GM18951 (cell line): ENCODE results near the gene EPS15.
"Not testable (repeated sequence)": the region's sequence is repeated elsewhere in the genome, so short reads cannot be mapped to it uniquely, and the experiment has no call there.

Experiments
- POLR2A ChIP-seq: IDR thresholded peaks from 4 replicates; pipeline ENCODE4 v1.6.1; 2011; ENCODE audit warnings: mild to moderate bottlenecking; ENCODE audit not compliant: insufficient read length, insufficient read depth; ENCODE audit errors: extremely low read depth
- in situ Hi-C: fragments of 300-500 bp; cut with MboI; formaldehyde crosslinking; loops from one replicate; pipeline ENCODE4 v1.12.0; 2022; ENCODE audit warnings: low sequenced_read_pairs, mixed read lengths, inconsistent platforms; ENCODE audit not compliant: unreplicated experiment

Gene EPS15

GRCh38 chr1:51515312-51515960 lies 3.6 kb downstream of the EPS15 start:
- TF ChIP-seq POLR2A, result no peak
- in situ Hi-C loops, result no loop called here

- in situ Hi-C loops, result no loop called here
- TF ChIP-seq POLR2A, result no peak
Observed at GRCh38 chr1:51514733-51515132, 4.3 kb downstream of the EPS15 start.

- TF ChIP-seq POLR2A, result no peak
- in situ Hi-C loops, result no loop called here
Observed at GRCh38 chr1:51512606-51513005, 6.5 kb downstream of the EPS15 start.

GRCh38 chr1:51512120-51512519 lies 6.9 kb downstream of the EPS15 start:
- no peak for TF ChIP-seq POLR2A
- in situ Hi-C loops, result no loop called here

GRCh38 chr1:51509773-51510172 lies 9.3 kb downstream of the EPS15 start:
- in situ Hi-C loops, result no loop called here
- TF ChIP-seq POLR2A, result no peak

GRCh38 chr1:51506537-51506936 lies 12.5 kb downstream of the EPS15 start:
- no peak for TF ChIP-seq POLR2A
- in situ Hi-C loops, result no loop called here

- TF ChIP-seq POLR2A, result no peak
- in situ Hi-C loops, result no loop called here
Observed at GRCh38 chr1:51504806-51505525, 14.1 kb downstream of the EPS15 start.

- in situ Hi-C loops, result not testable (repeated sequence)
Observed at GRCh38 chr1:51501218-51501630, 17.8 kb downstream of the EPS15 start.

- in situ Hi-C loops, result no loop called here
- no peak for TF ChIP-seq POLR2A
Observed at GRCh38 chr1:51499694-51500093, 19.4 kb downstream of the EPS15 start.

GRCh38 chr1:51498924-51499323 lies 20.1 kb downstream of the EPS15 start:
- in situ Hi-C loops, result no loop called here
- no peak for TF ChIP-seq POLR2A

GRCh38 chr1:51497340-51497739 lies 21.7 kb downstream of the EPS15 start:
- TF ChIP-seq POLR2A, result no peak
- in situ Hi-C loops, result no loop called here

GRCh38 chr1:51494138-51494830 lies 24.8 kb downstream of the EPS15 start:
- TF ChIP-seq POLR2A, result no peak
- in situ Hi-C loops, result no loop called here

- in situ Hi-C loops, result no loop called here
- TF ChIP-seq POLR2A, result no peak
Observed at GRCh38 chr1:51491166-51491981, 27.7 kb downstream of the EPS15 start.
